ENCODE results near the gene PPP6R3. TPM values are rescaled to one million over a fixed set of nuclear protein-coding genes. Genes with fewer than 3 reads are reported as not detected.
"Not testable (repeated sequence)": the region's sequence is repeated elsewhere in the genome, so short reads cannot be mapped to it uniquely, and the experiment has no call there.

Gene PPP6R3
- total RNA-seq, 1 donor from 2014 or later, result 55.8 TPM

DNA sequence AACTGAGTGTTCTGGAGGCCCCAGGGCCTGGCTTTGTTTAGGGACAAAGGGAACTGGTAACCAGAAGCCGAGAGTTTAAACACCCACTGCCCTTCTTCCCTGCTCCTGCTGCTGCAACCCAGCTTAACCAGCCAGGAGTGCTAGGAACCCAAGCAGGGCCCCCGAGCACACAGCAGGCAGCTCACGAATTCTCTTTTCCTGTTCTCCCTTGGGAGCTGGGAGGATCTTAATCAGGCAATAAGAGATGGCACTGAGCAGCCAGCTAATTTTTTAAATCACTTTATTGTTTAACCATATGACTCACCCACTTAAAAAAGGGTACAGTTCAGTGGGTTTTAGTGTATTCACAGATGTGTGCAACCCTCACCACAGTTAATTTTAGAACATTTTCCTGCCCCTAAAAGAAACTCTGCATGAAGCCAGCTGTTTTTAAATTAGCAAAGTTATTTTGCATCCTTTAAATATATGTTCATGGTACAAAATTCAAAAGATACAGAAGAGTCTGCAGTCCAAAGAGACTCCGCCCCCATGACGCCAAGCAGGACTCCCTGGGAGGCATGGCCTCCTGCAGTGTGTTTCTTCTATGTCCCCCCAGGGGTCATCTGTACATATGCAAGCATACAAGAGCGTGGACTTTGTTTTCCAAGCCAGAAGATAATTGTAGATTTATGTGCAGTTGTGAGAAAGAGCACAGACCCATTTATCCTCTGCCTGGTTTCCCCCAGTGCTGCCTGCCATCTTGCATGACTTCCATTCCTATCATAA is 18.9 kb upstream of the PPP6R3 start:
- TF ChIP-seq, protein P1, sequence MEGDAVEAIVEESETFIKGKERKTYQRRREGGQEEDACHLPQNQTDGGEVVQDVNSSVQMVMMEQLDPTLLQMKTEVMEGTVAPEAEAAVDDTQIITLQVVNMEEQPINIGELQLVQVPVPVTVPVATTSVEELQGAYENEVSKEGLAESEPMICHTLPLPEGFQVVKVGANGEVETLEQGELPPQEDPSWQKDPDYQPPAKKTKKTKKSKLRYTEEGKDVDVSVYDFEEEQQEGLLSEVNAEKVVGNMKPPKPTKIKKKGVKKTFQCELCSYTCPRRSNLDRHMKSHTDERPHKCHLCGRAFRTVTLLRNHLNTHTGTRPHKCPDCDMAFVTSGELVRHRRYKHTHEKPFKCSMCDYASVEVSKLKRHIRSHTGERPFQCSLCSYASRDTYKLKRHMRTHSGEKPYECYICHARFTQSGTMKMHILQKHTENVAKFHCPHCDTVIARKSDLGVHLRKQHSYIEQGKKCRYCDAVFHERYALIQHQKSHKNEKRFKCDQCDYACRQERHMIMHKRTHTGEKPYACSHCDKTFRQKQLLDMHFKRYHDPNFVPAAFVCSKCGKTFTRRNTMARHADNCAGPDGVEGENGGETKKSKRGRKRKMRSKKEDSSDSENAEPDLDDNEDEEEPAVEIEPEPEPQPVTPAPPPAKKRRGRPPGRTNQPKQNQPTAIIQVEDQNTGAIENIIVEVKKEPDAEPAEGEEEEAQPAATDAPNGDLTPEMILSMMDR (conservative IDR thresholded peaks at IDR 0.05; ENCODE audit: low read depth, low read length), result no peak
- H3K4me3 ChIP-seq (ENCODE audit: low read depth, low read length), result no peak overlapping the region
- no peak for DNase-seq (ENCODE audit: low read depth)

DNA sequence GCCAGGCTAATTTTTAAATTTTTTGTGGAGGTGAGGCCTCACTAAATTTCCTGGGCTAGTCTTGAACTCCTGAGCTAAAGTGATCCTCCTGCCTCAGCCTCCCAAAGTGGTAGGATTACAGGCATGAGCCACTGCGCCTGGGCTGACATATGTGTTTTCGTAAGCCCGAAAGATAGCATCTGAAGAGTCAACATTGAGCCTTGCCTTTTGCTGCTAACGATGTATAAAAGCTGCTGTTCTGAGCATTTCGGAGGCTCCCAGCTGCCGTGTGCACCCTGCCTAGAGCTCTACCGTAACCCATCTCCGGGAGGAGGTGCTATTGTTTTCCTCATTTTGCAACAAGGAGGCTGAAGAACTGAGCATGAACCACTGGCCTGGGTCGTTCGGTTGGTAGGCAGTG is 18.1 kb upstream of the PPP6R3 start:
- H3K4me3 ChIP-seq (ENCODE audit: low read depth, low read length), result no peak overlapping the region
- TF ChIP-seq, protein P1 (conservative IDR thresholded peaks at IDR 0.05; ENCODE audit: low read depth, low read length), result no peak
- DNase-seq (ENCODE audit: low read depth), result no peak

DNA sequence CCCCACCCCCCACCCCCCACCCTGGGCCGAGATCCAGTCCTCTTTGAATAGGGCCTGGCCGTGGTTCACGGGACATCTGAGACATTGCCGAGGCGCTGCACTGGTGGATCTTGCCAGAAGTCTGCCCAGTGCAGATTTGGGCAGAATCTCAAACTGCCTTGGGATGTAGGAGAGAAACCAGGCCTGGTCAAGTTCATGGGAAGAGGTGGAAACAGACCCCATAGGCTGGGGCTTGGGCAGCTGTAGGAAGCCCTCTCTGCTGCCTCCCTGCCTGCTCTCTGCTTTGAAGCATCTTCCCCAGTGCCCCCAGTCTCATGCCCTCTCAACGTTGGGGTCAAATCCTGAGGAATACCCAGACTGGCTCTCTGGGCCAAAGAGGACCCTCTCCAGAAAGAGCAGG is 16.0 kb upstream of the PPP6R3 start:
- H3K4me3 ChIP-seq (ENCODE audit: low read depth, low read length), result no peak overlapping the region
- TF ChIP-seq, protein P1 (conservative IDR thresholded peaks at IDR 0.05; ENCODE audit: low read depth, low read length), result no peak
- no peak for DNase-seq (ENCODE audit: low read depth)

DNA sequence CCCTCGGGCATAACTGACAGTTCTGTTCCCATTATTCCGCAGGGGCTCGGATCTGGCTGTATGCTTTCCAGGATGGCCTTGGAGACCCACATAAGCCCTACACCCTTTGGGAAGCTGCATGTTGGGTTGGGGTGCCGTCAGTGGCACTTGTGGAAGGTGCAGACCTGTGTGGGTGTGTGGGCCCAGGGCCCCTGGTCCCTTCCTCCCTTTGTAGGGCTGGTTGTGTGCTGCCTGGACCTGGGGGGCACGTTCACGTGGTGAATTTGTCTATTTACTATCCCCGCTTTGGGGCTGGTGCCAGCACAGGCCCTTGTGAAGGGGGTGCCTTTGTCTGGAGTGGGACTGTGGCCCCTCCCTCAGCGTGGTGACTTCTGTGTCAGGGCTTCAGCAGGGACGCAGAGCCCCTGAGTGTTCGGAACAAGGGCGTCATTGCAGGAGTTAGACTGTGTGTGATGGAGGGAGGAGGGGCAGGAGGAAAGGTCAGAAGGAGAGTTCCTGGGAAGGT is 15.0 kb upstream of the PPP6R3 start:
- TF ChIP-seq, protein P1 (conservative IDR thresholded peaks at IDR 0.05; ENCODE audit: low read depth, low read length), result no peak

DNA sequence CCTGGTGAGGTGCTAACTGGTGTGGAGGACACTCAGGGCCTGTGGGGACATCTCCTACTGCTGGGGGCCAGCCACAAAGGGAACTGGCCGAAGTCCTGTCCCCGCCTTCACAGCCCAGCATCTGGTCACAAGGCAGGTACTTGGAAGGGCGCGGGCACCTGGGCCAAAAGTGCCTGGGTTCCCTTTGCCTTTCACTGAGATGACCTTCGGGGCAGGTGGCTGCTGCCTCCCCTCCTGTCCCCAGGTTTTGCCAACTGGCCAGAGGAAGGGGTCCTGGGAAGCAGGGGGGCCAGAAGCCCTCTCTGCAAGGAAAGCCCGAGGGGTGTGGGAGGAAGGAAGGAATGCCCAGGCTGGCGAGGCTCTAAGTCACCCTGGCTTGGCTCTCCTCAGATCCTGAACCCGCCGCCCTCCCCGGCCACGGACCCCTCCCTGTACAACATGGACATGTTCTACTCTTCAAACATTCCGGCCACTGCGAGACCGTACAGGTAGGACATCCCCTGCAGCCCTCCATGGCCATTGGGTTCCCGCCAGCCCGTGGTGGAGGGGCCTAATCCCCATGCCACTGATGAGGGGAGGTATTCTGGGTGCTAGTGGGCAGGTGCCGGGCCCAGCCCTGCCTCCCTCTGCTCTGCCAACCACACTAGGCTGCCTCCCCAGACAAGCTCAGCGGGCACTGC is 14.4 kb upstream of the PPP6R3 start:
- TF ChIP-seq, protein P1 (conservative IDR thresholded peaks at IDR 0.05; ENCODE audit: low read depth, low read length), result no peak
- H3K4me3 ChIP-seq (ENCODE audit: low read depth, low read length), result no peak overlapping the region
- DNase-seq (ENCODE audit: low read depth), result no peak

More for the DNA sequence above, 15.0 kb upstream of the PPP6R3 start:
- DNase-seq (ENCODE audit: low read depth), result no peak
- H3K4me3 ChIP-seq (ENCODE audit: low read depth, low read length), result no peak overlapping the region

DNA sequence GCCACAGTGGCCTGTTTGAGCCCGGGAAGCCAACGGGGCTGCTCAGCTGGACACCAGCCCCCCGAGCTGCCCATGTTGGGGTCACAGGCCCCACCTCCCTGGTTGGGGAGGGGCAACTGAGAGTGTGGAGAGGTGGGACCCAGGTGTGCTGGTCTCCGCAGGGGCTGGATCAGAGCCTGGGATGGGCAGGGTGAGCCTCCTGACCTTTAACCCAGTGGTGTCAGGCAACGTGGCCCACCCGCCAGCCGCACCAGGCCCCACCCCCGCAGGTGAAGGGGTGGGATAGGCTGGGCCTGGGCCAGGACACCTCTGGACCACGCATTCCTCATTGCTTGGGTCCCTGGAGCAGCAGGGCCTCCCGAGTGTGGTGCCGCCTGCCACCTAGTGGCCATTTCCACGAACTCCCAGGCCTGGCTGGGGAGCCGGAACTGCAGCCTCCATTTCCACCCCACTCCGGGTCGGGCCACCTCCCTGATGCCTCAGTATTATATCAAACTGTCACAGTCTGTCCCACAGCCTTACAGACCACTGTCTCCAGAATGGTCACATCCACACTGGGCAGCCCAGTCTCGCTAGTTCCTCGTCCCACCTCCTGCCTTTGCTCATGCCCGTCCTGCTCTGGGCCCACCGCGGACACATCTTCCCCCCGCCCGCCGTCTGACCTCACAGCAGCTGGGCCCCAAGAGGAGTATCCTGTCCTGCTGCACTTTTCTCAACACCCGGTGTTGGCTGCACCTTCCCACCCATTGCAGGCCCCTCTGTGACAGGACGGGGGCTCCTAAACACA is 13.3 kb upstream of the PPP6R3 start:
- no peak overlapping the region for H3K4me3 ChIP-seq (ENCODE audit: low read depth, low read length)
- TF ChIP-seq, protein P1 (conservative IDR thresholded peaks at IDR 0.05; ENCODE audit: low read depth, low read length), result peak; percentile 83
- DNase-seq (ENCODE audit: low read depth), result no peak

DNA sequence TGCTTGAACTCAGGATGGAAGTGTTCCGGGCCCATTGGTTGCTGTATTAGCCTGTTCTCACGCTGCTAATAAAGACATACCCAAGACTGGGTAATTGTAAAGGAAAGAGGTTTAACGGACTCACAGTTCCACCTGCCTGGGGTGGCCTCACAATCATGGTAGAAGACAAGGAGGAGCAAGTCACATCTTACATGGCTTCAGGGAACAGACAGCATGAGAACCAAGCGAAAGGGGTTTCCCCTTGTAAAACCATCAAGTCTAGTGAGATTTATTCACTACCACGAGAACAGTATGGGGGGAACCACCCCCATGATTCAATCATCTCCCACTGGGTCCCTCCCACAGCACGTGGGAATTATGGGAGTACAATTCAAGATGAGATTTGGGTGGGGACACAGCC is 12.6 kb upstream of the PPP6R3 start:
- not testable (repeated sequence) for DNase-seq (ENCODE audit: low read depth); H3K4me3 ChIP-seq (ENCODE audit: low read depth, low read length)
